Effector CD8-positive, alpha-beta T cell (primary cell): ENCODE results near the gene CD53.
"Not testable (repeated sequence)": the region's sequence is repeated elsewhere in the genome, so short reads cannot be mapped to it uniquely, and the experiment has no call there.

Experiments
- DNase-seq: peaks from one replicate; lab custom pipeline; 2025; lab: John Stamatoyannopoulos, UW
- total RNA-seq, 4 experiments: gene quantifications; one replicate each; lab custom pipeline; 2026; lab: John Stamatoyannopoulos, UW

CD53 gene
- 340 to 627 (median 479) reads per million in 4 experiments for total RNA-seq

- peak; percentile 43 for DNase-seq
Observed at GRCh38 chr1:110872745-110873720, at the start of gene CD53. CD53 (plus strand) TSS chr1:110873148; CDS start chr1:110891409, 18,261 bp downstream.

GRCh38 chr1:110824192-110824591, 48.8 kb upstream of the CD53 start:
- DNase-seq = no peak

- DNase-seq = no peak
Observed at GRCh38 chr1:110829955-110830553, 42.9 kb upstream of the CD53 start.

- not testable (repeated sequence) for DNase-seq
Observed at GRCh38 chr1:110833779-110834178, 39.2 kb upstream of the CD53 start.

GRCh38 chr1:110846861-110847260, 26.1 kb upstream of the CD53 start:
- no peak for DNase-seq

GRCh38 chr1:110850145-110850544, 22.8 kb upstream of the CD53 start:
- DNase-seq = no peak

- no peak for DNase-seq
Observed at GRCh38 chr1:110850627-110851026, 22.3 kb upstream of the CD53 start.

- DNase-seq = no peak
Observed at GRCh38 chr1:110853135-110853534, 19.8 kb upstream of the CD53 start.

- no peak for DNase-seq
Observed at GRCh38 chr1:110856410-110856809, 16.5 kb upstream of the CD53 start.

- no peak for DNase-seq
Observed at GRCh38 chr1:110857964-110858948, 14.7 kb upstream of the CD53 start.

GRCh38 chr1:110859062-110859461, 13.9 kb upstream of the CD53 start:
- DNase-seq = no peak

GRCh38 chr1:110860174-110860573, 12.8 kb upstream of the CD53 start:
- DNase-seq = no peak

GRCh38 chr1:110860620-110861019, 12.3 kb upstream of the CD53 start:
- not testable (repeated sequence) for DNase-seq

GRCh38 chr1:110861942-110862341, 11.0 kb upstream of the CD53 start:
- DNase-seq = not testable (repeated sequence)

- no peak for DNase-seq
Observed at GRCh38 chr1:110864287-110864686, 8.7 kb upstream of the CD53 start.

GRCh38 chr1:110870721-110871388, 2.1 kb upstream of the CD53 start:
- no peak for DNase-seq

GRCh38 chr1:110872366-110872744, 593 bp upstream of the CD53 start:
- DNase-seq = no peak

- no peak for DNase-seq
Observed at GRCh38 chr1:110873856-110874255, 908 bp downstream of the CD53 start.

- no peak for DNase-seq
Observed at GRCh38 chr1:110874324-110875215, 1.6 kb downstream of the CD53 start.

- no peak for DNase-seq
Observed at GRCh38 chr1:110875216-110875731, 2.3 kb downstream of the CD53 start.
